Stimulated activated CD4-positive, alpha-beta T cell treated with anti-CD3 and anti-CD28 coated beads, Interleukin-1b, Interleukin-23, amount 100 ng/mL, for 48 hours (primary cell): Measurements from ENCODE around the gene CISD1.
A peak's percentile ranks its signal among the peaks of the same experiment; 100 is the strongest.
"Not testable (repeated sequence)": the region's sequence is repeated elsewhere in the genome, so short reads cannot be mapped to it uniquely, and the experiment has no call there.

Experiments used
- DNase-seq: peaks from one replicate; pipeline ENCODE4 v3.0.0-alpha.2; 2020

Gene CISD1

GRCh38 chr10:58268946-58269781 lies at the start of gene CISD1:
Gene CISD1, plus strand, starts transcription at chr10:58269162. Its CDS starts 112 bp downstream, at chr10:58269274.
- peak; percentile 95 for DNase-seq

GRCh38 chr10:58219875-58220274 lies 49.1 kb upstream of the CISD1 start:
- no peak for DNase-seq

DNA sequence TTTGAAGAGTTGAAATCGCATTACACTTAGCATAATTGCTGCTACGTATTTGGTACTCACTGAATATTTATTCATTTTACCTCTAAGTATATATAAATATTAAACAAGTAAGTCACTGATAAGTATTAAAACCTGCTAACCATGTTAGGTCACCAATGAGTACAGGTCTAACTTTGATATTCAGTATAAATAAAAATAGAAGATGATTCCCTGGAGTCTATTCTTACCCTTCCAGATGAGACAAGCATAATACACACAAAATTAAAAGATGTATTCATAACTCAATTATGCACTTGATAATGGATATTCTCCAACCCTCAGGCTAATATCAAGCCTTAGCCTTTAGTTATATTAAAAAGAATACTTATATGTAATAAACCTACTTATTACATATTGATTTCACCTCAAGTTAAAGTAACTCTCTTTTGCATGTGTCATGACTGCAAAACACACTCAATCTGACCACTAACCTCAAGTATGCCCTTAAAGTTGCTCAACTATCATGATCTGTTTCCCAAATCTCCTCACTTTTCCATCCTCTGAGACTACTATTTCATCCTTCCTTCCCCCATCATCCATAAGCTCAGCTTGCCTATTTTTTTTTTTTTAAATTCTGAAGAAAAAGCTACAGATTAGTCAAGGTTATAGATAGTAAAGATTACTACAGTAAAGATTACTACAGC lies 48.1 kb upstream of the CISD1 start:
- DNase-seq = no peak

- DNase-seq = no peak
These were observed 43.3 kb upstream of the CISD1 start for GRCh38 chr10:58225654-58226053.

DNA sequence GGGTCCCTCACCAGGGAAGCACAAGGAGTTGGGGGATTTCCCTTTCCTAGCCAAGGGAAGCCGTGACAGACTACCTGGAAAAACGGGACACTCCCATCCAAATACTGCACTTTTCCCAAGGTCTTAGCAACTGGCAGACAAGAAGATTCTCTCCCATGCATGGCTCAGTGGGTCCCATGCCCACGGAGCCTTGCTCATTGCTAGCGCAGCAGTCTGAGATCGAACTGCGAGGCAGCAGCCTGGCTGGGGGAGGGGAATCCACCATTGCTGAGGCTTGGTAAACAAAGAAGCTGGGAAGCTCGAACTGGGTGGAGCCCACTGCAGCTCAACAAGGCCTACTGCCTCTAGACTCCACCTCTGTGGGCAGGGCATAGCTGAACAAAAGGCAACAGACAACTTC lies 39.1 kb upstream of the CISD1 start:
- DNase-seq = not testable (repeated sequence)

DNA sequence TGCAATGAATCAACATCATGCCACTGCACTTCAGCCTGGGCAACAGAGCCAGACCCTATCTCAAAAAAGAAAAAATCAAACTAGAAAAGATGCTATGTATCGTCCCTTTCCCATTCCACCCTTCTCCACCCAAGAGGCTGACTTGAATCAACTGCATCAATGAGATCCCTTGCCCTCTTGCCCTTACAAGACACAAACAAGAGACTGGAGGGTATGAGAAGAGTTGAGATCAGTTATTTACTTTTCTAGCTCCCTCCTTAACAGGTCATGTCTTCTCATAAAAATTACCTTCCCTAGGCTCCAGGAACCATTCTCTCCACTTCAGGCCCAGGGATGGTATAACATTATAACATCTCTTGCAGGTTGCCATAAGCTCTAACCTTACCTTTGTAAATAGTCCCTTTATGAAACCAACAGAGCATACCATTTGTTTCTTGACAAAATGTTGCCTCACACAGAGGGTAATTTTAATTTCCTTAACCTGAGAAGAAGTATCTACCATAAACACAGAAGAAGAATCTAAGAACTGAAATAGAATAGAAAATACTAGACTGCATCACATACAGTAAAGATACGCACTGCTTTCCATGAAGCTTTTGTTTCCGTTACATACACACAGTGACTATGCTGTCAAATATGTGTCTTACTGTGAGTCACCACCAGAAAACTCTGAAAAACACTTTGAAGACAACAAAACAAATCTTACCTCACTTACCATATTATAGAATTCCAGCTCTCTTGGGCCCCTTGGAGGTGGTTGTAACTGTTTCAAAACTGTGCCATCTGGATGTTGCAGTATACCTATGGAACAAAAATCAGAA lies 31.7 kb upstream of the CISD1 start:
- DNase-seq = no peak

DNA sequence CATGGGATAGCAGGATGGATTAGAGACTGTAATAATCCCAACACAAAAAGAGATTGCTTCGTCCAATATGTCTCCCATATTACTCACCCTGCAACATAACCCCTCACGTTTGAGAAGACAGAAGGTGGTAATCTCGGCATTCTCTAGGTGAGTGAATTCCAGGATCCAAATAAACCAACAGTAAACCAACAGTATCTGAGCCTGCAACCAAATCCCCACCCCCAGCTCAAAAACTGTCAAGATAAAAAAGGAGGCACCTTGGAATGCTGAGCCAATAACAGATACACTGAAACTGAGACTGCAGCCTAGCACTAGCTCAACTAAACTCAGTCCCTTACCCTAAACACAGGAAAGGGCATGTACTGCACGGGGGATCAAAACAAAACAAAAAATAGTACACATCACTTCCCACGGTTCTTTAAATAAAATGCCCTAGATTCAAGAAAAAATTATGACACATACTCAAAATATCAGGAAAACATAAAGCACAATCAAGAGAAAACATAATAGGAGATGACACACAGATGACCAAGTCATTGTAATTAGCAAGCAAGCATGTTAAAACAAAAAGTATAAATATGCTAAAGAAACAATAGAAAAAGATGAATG lies 29.3 kb upstream of the CISD1 start:
- DNase-seq = no peak

GRCh38 chr10:58240531-58240930 lies 28.4 kb upstream of the CISD1 start:
- no peak for DNase-seq

GRCh38 chr10:58241346-58241745 lies 27.6 kb upstream of the CISD1 start:
- no peak for DNase-seq

GRCh38 chr10:58243269-58243668 lies 25.7 kb upstream of the CISD1 start:
- no peak for DNase-seq

DNA sequence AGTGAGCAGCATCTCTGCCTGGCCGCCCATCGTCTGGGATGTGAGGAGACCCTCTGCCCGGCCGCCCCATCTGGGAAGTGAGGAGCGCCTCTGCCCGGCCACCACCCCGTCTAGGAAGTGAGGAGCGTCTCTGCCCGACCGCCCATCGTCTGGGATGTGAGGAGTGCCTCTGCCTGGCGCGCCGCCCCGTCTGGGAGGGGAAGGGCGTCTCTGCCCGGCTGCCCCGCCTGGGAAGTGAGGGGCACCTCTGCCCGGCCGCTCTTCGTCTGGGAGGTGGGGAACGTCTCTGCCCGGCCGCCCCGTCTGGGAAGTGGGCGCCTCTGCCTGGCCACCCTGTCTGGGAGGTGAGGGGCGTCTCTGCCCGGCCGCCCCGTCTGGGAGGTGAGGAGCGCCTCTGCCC lies 25.2 kb upstream of the CISD1 start:
- not testable (repeated sequence) for DNase-seq

GRCh38 chr10:58244242-58244641 lies 24.7 kb upstream of the CISD1 start:
- not testable (repeated sequence) for DNase-seq

GRCh38 chr10:58244666-58245065 lies 24.3 kb upstream of the CISD1 start:
- not testable (repeated sequence) for DNase-seq

GRCh38 chr10:58253184-58253583 lies 15.8 kb upstream of the CISD1 start:
- no peak for DNase-seq

DNA sequence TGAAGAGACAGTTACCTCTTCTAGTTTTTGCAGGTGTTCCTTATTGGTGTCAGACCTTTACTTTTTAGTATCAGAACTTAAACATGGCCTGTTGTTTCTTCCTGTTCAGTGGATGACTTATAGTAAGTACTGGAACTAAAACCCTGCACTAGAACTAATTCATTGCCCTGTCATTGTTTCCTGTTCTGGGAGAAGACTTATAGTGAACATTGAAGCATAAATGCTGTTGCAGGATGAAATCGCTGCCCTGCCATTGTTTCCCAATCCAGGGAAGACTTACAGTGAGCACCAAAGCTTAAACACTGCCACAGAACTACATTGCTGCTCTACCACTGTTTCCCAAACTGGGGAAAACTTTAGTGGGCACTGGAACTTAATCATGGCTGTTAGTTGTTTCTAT lies 14.3 kb upstream of the CISD1 start:
- DNase-seq = no peak

GRCh38 chr10:58256013-58256780 lies 12.8 kb upstream of the CISD1 start:
- DNase-seq = not testable (repeated sequence)

- no peak for DNase-seq
These were observed 9.8 kb upstream of the CISD1 start for GRCh38 chr10:58258977-58259692.

- DNase-seq = no peak
These were observed 8.6 kb upstream of the CISD1 start for GRCh38 chr10:58260334-58260733.

- DNase-seq = no peak
These were observed 6.2 kb upstream of the CISD1 start for GRCh38 chr10:58262766-58263165.

- DNase-seq = no peak
These were observed 4.2 kb upstream of the CISD1 start for GRCh38 chr10:58264780-58265179.

DNA sequence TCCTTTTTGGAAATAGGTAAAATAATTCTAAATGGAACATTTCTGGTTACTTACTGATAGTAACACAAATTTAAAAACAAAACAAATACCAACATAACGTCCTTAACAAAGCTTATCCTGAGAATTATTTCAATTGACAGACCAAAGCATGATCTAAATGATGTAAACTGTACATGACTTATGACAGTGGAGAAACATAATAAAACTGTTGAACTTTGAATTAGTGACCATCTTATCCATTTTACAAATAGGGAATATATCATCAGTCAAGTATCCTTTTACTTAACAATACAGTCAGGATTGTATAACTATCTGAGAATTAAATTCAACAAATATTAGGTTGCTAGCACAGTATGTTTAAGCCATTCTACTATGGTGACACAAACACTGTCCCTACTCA lies 3.7 kb upstream of the CISD1 start:
- DNase-seq = no peak
